Fibroblast of the aortic adventitia (primary cell): ENCODE results near the gene SLCO2B1. TPM values are rescaled to one million over a fixed set of nuclear protein-coding genes. Genes with fewer than 3 reads are reported as not detected.

Experiments
- DNase-seq: peaks from one replicate; pipeline ENCODE4 v3.0.0-alpha.2; 2010; ENCODE audit warnings: low read depth
- H3K4me3 ChIP-seq: 2 replicates; pipeline ENCODE4 v1.5.1; 2011; ENCODE audit warnings: low read depth, mild to moderate bottlenecking, control low read depth, low read length, moderate library complexity
- CTCF ChIP-seq: IDR thresholded peaks from 2 replicates; pipeline ENCODE4 v1.5.1; 2011; ENCODE audit warnings: mild to moderate bottlenecking, low read length, control low read depth, inconsistent platforms; ENCODE audit not compliant: insufficient read depth
- total RNA-seq: library from RNA; depleted of rRNA; stranded (reverse); fragments of >200 nt; gene quantifications from 2 replicates; pipeline ENCODE4 v1.2.3, GENCODE V29; 2012; ENCODE audit warnings: low replicate concordance

Gene SLCO2B1
- total RNA-seq, 1 donor, result not detected

GRCh38 chr11:75201771-75202170 is 50.9 kb downstream of the SLCO2B1 start:
- DNase-seq, result no peak
- no peak for TF ChIP-seq CTCF
- no peak overlapping the region for H3K4me3 ChIP-seq

- TF ChIP-seq CTCF, result no peak
- no peak overlapping the region for H3K4me3 ChIP-seq
- DNase-seq, result no peak
These were observed 51.3 kb downstream of the SLCO2B1 start for GRCh38 chr11:75202195-75202594.

DNA sequence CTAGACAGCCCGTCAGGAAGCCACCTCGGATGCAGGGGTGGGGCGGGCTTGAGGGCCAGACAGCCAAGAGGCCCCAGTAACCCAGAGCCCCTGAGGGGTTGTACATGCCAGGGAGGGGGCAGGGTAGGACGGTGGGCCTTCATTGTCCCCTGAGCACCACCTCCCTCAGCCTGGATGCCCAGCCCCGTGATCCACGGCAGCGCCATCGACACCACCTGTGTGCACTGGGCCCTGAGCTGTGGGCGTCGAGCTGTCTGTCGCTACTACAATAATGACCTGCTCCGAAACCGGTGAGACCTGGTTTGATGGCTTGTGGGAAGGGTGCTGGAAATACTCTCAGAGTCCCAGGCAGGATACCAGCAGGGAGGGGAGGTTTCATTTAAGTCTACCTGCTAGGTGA is 52.2 kb downstream of the SLCO2B1 start:
- no peak for DNase-seq
- no peak for TF ChIP-seq CTCF

GRCh38 chr11:75203641-75204011 is 52.7 kb downstream of the SLCO2B1 start:
- DNase-seq, result no peak
- H3K4me3 ChIP-seq, result no peak overlapping the region
- no peak for TF ChIP-seq CTCF

More for the DNA sequence above, 52.2 kb downstream of the SLCO2B1 start:
- H3K4me3 ChIP-seq, result no peak overlapping the region

DNA sequence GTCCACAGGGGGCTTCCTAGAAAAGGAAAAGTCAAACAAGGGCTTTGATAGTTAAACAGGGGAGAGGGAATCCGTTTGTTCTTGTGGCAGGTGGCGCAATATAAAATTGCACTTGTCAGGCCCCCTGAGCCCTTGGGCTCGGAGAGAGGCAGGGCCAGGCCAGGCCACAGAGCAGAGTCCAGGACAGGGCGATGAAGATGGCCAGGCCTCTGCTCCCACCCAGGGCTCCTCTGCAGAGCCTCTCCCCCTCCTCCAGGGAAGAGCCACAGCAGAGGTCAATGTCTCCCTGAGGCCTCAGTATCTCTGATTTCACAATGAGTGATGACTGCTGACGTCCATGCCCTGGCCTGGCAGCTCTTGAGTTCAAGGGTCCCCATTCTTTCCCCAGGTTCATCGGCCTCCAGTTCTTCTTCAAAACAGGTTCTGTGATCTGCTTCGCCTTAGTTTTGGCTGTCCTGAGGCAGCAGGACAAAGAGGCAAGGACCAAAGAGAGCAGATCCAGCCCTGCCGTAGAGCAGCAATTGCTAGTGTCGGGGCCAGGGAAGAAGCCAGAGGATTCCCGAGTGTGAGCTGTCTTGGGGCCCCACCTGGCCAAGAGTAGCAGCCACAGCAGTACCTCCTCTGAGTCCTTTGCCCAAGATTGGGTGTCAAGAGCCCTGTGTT is 53.2 kb downstream of the SLCO2B1 start:
- no peak overlapping the region for H3K4me3 ChIP-seq
- TF ChIP-seq CTCF, result no peak
- DNase-seq, result no peak

GRCh38 chr11:75204685-75205563 is 54.0 kb downstream of the SLCO2B1 start:
- DNase-seq, result peak; percentile 81
- TF ChIP-seq CTCF, result peak; percentile 95
- H3K4me3 ChIP-seq, result no peak overlapping the region
